Measurements from ENCODE around the gene ITFG1.
"Not testable (repeated sequence)": the region's sequence is repeated elsewhere in the genome, so short reads cannot be mapped to it uniquely, and the experiment has no call there.

The ITFG1 gene

GRCh38 chr16:47229053-47230050 lies 231.5 kb downstream of the ITFG1 start:
- no peak for DNase-seq

DNA sequence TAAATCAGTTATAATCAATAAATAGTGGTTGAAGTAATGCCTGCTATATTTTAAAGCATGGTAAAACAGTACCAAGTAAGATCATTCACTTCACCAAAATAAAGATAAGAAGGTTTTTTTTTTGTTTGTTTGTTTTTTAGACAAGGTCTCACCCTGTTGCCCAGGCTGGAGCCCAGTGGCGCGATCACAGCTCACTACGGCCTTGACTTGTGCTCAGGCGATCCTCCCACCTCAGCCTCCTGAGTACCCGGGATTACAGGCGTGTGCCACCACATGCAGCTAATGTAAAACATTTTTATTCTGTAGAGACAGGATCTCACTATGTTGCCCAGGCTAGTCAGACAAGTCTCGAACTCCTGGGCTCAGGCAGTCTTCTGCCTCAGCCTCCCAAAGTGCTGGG lies 232.6 kb downstream of the ITFG1 start:
- DNase-seq: no peak

DNA sequence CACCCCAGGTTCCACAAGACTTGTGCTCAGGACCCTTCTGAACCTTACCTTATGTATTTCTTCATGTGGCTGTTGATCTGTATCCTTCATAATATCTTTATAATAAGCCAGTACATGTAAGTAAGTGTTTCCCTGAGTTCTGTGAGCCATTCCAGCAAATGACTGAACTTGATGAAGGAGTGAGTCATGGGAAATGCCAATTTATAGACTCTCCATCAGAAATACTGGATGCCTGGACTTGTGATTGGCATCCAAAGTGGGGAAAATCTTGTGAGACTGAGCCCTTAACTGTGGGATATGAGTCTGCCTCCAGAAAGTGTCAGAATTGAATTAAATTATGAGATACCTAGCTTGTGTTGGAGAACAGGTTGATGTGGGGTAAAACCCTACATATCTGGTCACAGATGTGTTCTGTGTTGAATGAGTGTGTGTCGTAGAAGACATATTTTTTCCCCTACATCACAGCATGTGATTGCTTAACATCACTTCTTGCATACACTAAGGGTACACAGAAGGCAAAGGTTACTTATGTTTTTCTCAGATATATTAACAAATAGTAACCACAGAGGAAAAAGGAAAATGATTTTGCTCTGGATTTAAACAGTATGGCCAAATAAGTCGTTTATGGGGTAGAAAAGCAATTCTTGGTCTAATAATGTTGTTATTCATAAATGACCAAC lies 247.0 kb downstream of the ITFG1 start:
- DNase-seq: no peak

DNA sequence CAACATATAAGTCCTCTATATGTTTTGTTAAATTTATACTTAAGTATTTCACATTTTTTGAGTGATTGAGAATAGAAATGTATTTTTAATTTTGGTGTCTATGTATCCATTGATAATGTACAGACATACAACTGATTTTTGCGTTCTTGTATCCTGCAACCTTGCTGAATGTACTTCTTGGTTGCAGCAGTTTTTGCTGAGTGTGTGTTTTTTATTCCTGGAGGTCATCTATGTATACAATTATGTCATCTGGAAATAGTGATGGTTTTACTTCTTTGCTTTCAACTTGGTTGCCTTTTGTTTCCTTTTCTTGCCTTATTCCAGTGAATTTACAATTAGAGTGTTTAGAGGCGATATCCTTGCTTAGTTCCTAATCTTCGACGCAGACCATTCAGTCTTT lies 249.6 kb downstream of the ITFG1 start:
- no peak for DNase-seq

GRCh38 chr16:47204736-47205504 lies 255.9 kb downstream of the ITFG1 start:
- no peak for DNase-seq

DNA sequence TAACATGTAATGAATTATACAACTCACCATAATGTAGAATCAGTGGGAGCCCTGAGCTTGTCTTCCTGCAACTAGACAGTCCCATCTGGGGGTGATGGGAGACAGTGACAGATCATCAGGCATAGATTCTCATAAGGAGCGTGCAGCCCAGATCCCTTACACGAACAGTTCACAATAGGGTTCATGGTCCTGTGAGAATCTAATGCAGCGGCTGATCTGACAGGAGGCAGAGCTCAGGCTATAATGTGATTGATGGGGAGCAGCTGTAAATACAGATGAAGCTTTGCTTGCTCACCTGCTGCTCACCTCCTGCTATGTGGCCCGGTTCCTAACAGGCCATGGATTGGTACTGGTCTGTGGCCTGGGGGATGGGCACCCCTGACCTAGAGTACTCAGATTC lies 257.4 kb downstream of the ITFG1 start:
- DNase-seq: not testable (repeated sequence)

- no peak for DNase-seq
Observed at GRCh38 chr16:47198180-47198575, 262.7 kb downstream of the ITFG1 start.

DNA sequence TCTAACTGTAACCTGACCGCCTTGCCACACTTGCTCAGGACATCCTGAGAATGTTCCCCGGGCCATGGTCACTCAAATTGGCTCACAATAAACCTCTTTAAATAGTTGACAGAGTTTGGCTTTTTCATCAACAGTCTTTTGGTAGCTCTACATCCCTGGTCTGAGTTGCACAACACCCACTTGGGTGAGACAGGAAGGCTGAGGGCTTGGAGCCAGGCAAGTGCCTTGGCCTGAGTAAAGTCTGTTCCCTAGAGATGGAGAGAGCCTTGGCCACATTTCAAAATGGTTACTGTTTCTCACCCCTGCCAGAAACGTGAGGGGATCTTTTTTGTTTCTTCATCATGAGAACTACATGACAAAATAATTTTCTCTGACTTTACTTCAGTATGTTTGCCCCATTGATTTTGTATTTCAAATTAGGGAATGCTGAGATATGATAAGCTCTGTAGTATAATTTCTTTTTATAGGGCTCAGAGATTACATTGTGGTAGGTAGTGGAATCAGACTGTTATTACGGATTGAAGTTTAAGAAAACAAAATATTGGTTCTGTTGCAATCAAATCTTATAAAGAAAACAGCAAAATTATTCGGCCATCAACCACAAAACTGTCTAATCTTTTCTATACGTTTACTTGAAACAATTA lies 263.2 kb downstream of the ITFG1 start:
- no peak for DNase-seq

GRCh38 chr16:47196457-47196856 lies 264.4 kb downstream of the ITFG1 start:
- no peak for DNase-seq

GRCh38 chr16:47182318-47182717 lies 278.5 kb downstream of the ITFG1 start:
- no peak for DNase-seq

GRCh38 chr16:47181066-47181465 lies 279.8 kb downstream of the ITFG1 start:
- not testable (repeated sequence) for DNase-seq

DNA sequence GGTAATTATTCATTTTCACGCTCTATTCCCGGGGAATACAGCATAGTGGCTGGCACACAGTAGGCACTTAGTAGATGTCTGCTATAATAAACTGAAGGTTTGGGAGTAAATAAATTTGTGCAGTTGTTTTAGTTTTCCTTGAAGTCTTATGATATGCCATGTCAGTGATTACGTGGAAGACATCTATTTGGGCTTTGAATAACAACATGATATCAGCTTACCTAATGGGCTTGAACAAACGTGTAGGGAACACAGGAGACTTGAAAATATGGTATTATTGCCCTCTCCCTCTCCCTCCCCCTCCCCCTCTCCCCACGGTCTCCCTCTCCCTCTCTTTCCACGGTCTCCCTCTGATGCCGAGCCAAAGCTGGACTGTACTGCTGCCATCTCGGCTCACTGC lies 280.8 kb downstream of the ITFG1 start:
- no peak for DNase-seq

GRCh38 chr16:47175152-47175551 lies 285.7 kb downstream of the ITFG1 start:
- DNase-seq: no peak

GRCh38 chr16:47162670-47163420 lies 298.0 kb downstream of the ITFG1 start:
- DNase-seq: no peak

DNA sequence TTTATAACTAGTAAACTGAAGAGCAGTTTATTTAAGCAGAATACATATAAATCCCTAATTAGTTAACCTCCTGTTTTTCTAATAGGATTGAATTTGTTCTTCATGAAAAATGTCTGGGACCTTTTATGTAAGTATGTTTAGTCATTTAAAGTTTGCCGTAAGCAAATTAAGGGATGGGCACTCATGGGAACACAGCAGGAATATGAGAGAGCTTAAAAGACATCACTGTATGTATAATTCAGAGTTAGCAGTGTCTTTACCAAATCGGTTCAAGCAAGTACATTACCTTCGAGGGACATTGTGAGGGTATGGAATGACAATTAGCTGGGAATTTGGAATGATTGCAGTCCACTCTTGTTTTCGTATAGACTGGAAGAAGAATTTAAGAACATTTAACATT lies 299.4 kb downstream of the ITFG1 start:
- no peak for DNase-seq

DNA sequence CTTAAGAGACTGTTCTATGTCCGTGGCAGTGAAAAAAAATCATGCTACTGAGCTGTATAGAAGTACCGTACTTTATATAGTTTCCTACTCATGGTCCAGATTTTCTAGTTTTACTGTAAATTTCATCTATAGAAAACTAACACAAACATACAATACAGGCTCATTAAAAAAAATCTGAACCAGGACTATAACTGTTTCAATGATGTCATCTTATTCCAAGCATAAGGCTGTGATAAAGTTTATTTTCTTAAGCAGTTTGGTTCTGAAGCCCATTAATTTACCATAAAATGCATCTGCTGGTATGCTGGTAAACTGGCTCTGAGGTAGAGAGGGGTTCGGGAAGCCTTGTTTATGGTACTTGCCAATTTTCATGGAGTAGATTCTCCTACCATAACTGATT lies 300.4 kb downstream of the ITFG1 start:
- DNase-seq: no peak

GRCh38 chr16:47158992-47159391 lies 301.9 kb downstream of the ITFG1 start:
- DNase-seq: no peak

GRCh38 chr16:47156680-47157215 lies 304.1 kb downstream of the ITFG1 start:
- DNase-seq: no peak

- not testable (repeated sequence) for DNase-seq
Observed at GRCh38 chr16:47152501-47152900, 308.4 kb downstream of the ITFG1 start.

- no peak for DNase-seq
Observed at GRCh38 chr16:47150067-47150466, 310.8 kb downstream of the ITFG1 start.

DNA sequence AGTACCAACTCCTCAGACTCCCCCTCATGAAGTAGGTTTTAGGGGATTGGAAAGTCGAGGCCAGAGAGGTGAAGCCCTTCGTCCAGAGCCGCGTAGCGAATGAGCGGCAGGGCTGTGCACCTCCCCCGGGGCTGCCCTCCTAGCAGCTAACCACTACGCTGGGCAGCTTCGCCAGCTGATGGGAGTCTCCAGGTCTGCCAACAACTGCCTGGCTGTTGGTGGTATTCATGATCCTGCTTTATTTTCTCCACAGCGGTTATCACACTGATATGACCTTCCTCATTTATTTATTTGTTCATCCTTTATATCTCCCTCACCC lies 316.3 kb downstream of the ITFG1 start:
- no peak for DNase-seq

All from kidney glomerular epithelial cell (primary cell).